GM19035 (cell line): ENCODE data around the gene ITGA11.

Source experiments
- ATAC-seq: cut with Tn5 transposase; IDR thresholded peaks from one replicate; pipeline ENCODE4 v1.9.1; 2021; ENCODE audit not compliant: unreplicated experiment

ITGA11 gene

GRCh38 chr15:68274201-68274848 is 157.6 kb downstream of the ITGA11 start:
- no peak for ATAC-seq

GRCh38 chr15:68272721-68273271 is 159.2 kb downstream of the ITGA11 start:
- ATAC-seq = no peak

- no peak for ATAC-seq
Measured at GRCh38 chr15:68271854-68272471, 160.0 kb downstream of the ITGA11 start.

GRCh38 chr15:68268405-68268804 is 163.6 kb downstream of the ITGA11 start:
- ATAC-seq = no peak

- no peak for ATAC-seq
Measured at GRCh38 chr15:68265674-68266073, 166.3 kb downstream of the ITGA11 start.

- ATAC-seq = no peak
Measured at GRCh38 chr15:68265081-68265480, 166.9 kb downstream of the ITGA11 start.

- no peak for ATAC-seq
Measured at GRCh38 chr15:68264282-68264681, 167.7 kb downstream of the ITGA11 start.

GRCh38 chr15:68262514-68263356 is 169.2 kb downstream of the ITGA11 start:
- no peak for ATAC-seq

GRCh38 chr15:68261980-68262379 is 170.0 kb downstream of the ITGA11 start:
- ATAC-seq = no peak

GRCh38 chr15:68261241-68261640 is 170.7 kb downstream of the ITGA11 start:
- ATAC-seq = no peak

- no peak for ATAC-seq
Measured at GRCh38 chr15:68259883-68260282, 172.1 kb downstream of the ITGA11 start.

GRCh38 chr15:68258692-68259091 is 173.3 kb downstream of the ITGA11 start:
- ATAC-seq = no peak

- ATAC-seq = no peak
Measured at GRCh38 chr15:68256675-68257450, 175.1 kb downstream of the ITGA11 start.

GRCh38 chr15:68252925-68253534 is 178.9 kb downstream of the ITGA11 start:
- no peak for ATAC-seq

- ATAC-seq = no peak
Measured at GRCh38 chr15:68249058-68249713, 182.8 kb downstream of the ITGA11 start.
